ENCODE data around the gene GSTT2.
"Not testable (repeated sequence)": the region's sequence is repeated elsewhere in the genome, so short reads cannot be mapped to it uniquely, and the experiment has no call there.

GSTT2 gene

GRCh38 chr22:23974836-23975352 lies 5.0 kb upstream of the GSTT2 start:
- not testable (repeated sequence) for DNase-seq (ENCODE audit: low spot score)

GRCh38 chr22:23977304-23977703 lies 2.6 kb upstream of the GSTT2 start:
- not testable (repeated sequence) for DNase-seq (ENCODE audit: low spot score)

- DNase-seq (ENCODE audit: low spot score) = not testable (repeated sequence)
Observed at GRCh38 chr22:23980567-23980966, 633 bp downstream of the GSTT2 start.

- DNase-seq (ENCODE audit: low spot score) = no peak
Observed at GRCh38 chr22:23984430-23984829, 4.5 kb downstream of the GSTT2 start.

- DNase-seq (ENCODE audit: low spot score) = not testable (repeated sequence)
Observed at GRCh38 chr22:23986089-23986488, 6.2 kb downstream of the GSTT2 start.

- not testable (repeated sequence) for DNase-seq (ENCODE audit: low spot score)
Observed at GRCh38 chr22:23986538-23987178, 6.7 kb downstream of the GSTT2 start.

- not testable (repeated sequence) for DNase-seq (ENCODE audit: low spot score)
Observed at GRCh38 chr22:23989583-23990244, 9.8 kb downstream of the GSTT2 start.

GRCh38 chr22:23993080-23993479 lies 13.1 kb downstream of the GSTT2 start:
- DNase-seq (ENCODE audit: low spot score) = not testable (repeated sequence)

- DNase-seq (ENCODE audit: low spot score) = not testable (repeated sequence)
Observed at GRCh38 chr22:23993581-23994177, 13.7 kb downstream of the GSTT2 start.

- no peak for DNase-seq (ENCODE audit: low spot score)
Observed at GRCh38 chr22:23997092-23997491, 17.2 kb downstream of the GSTT2 start.

GRCh38 chr22:23999779-24000178 lies 19.8 kb downstream of the GSTT2 start:
- DNase-seq (ENCODE audit: low spot score) = not testable (repeated sequence)

- no peak for DNase-seq (ENCODE audit: low spot score)
Observed at GRCh38 chr22:24001314-24001713, 21.4 kb downstream of the GSTT2 start.

GRCh38 chr22:24002272-24002671 lies 22.3 kb downstream of the GSTT2 start:
- DNase-seq (ENCODE audit: low spot score) = no peak

- no peak for DNase-seq (ENCODE audit: low spot score)
Observed at GRCh38 chr22:24002851-24003250, 22.9 kb downstream of the GSTT2 start.

- no peak for DNase-seq (ENCODE audit: low spot score)
Observed at GRCh38 chr22:24003887-24004286, 24.0 kb downstream of the GSTT2 start.

- DNase-seq (ENCODE audit: low spot score) = no peak
Observed at GRCh38 chr22:24005201-24005600, 25.3 kb downstream of the GSTT2 start, which contains the start of gene GSTT4. TSS of gene GSTT4 (minus strand) at chr22:24005453. CDS start at chr22:24005356, 97 bp downstream.

- no peak for DNase-seq (ENCODE audit: low spot score)
Observed at GRCh38 chr22:24006207-24006913, 26.4 kb downstream of the GSTT2 start.

- no peak for DNase-seq (ENCODE audit: low spot score)
Observed at GRCh38 chr22:24006914-24007214, 26.9 kb downstream of the GSTT2 start.

- DNase-seq (ENCODE audit: low spot score) = no peak
Observed at GRCh38 chr22:24007253-24008021, 27.5 kb downstream of the GSTT2 start.

GRCh38 chr22:24008022-24008283 lies 28.0 kb downstream of the GSTT2 start:
- DNase-seq (ENCODE audit: low spot score) = no peak

- no peak for DNase-seq (ENCODE audit: low spot score)
Observed at GRCh38 chr22:24008381-24009226, 28.7 kb downstream of the GSTT2 start.

Data from kidney capillary endothelial cell (primary cell).